A673 (cell line): ENCODE measurements around the gene SLC41A3. TPM values are rescaled to one million over a fixed set of nuclear protein-coding genes. Genes with fewer than 3 reads are reported as not detected.
"Not testable (repeated sequence)": the region's sequence is repeated elsewhere in the genome, so short reads cannot be mapped to it uniquely, and the experiment has no call there.

ENCODE experiments used
- BruUV-seq: library from RNA; stranded (reverse); fragments of 400-500 nt; replicated peaks from 2 replicates; lab custom pipeline; 2021; lab: Mats Ljungman, UMichigan
- CTCF ChIA-PET: fragments of 300-600 bp; sonication (Branson Sonifier 250); formaldehyde crosslinking; loops from one replicate; lab custom pipeline; 2022; ENCODE audit warnings: antibody characterized with exemption; lab: Charles Lee
- POLR2A ChIA-PET: fragments of 300-600 bp; sonication (Branson Sonifier 250); formaldehyde crosslinking; loops from one replicate; lab custom pipeline; 2022; ENCODE audit warnings: antibody characterized with exemption; ENCODE audit not compliant: low non-redundant PET; lab: Charles Lee
- DNase-seq: peaks from one replicate; pipeline ENCODE4 v3.0.0-alpha.2; 2015; ENCODE audit warnings: low spot score
- H3K27ac ChIP-seq: fragments of 200-600 bp; sonication (generic); 2 replicates; pipeline ENCODE4 v1.5.1; 2016; ENCODE audit warnings: mixed run types, low read depth, mild to moderate bottlenecking, mixed read lengths, antibody characterized with exemption, low read length; ENCODE audit not compliant: poor library complexity, severe bottlenecking
- H3K27me3 ChIP-seq: fragments of 200-600 bp; sonication (generic); replicated peaks from 2 replicates; pipeline ENCODE4 v1.6.1; 2017; ENCODE audit warnings: mixed run types, low read depth, mild to moderate bottlenecking, mixed read lengths, antibody characterized with exemption, low read length; ENCODE audit not compliant: insufficient read depth, poor library complexity
- H3K36me3 ChIP-seq: fragments of 200-600 bp; sonication (generic); 2 replicates; pipeline ENCODE4 v1.6.1; 2016; ENCODE audit warnings: mixed run types, mild to moderate bottlenecking, mixed read lengths, antibody characterized with exemption, low read length; ENCODE audit not compliant: insufficient read depth, poor library complexity, severe bottlenecking
- H3K4me1 ChIP-seq: fragments of 200-600 bp; sonication (generic); 2 replicates; pipeline ENCODE4 v1.6.1; 2017; ENCODE audit warnings: mixed run types, mild to moderate bottlenecking, mixed read lengths, antibody characterized with exemption, low read length; ENCODE audit not compliant: insufficient read depth, poor library complexity, severe bottlenecking
- H3K4me3 ChIP-seq: fragments of 200-600 bp; sonication (generic); 2 replicates; pipeline ENCODE4 v1.5.1; 2016; ENCODE audit warnings: low read depth, mixed run types, mild to moderate bottlenecking, mixed read lengths, low read length; ENCODE audit not compliant: poor library complexity, severe bottlenecking
- H3K9me3 ChIP-seq: fragments of 200-600 bp; sonication (generic); 2 replicates; pipeline ENCODE4 v1.6.1; 2016; ENCODE audit warnings: mixed run types, low read depth, mild to moderate bottlenecking, mixed read lengths, antibody characterized with exemption, low read length; ENCODE audit not compliant: poor library complexity, severe bottlenecking
- EZH2 ChIP-seq: fragments of 200-600 bp; sonication (generic); IDR thresholded peaks from 2 replicates; pipeline ENCODE4 v1.6.1; 2017; ENCODE audit warnings: borderline replicate concordance, low read depth, mild to moderate bottlenecking, mixed read lengths, antibody characterized with exemption, low read length; ENCODE audit not compliant: poor library complexity, severe bottlenecking
- intact Hi-C: fragments of 100-400 bp; cut with micrococcal nuclease; formaldehyde crosslinking; loops from one replicate; pipeline ENCODE4 v1.10.0; 2022; ENCODE audit not compliant: unreplicated experiment
- total RNA-seq: library from RNA; stranded (reverse); gene quantifications from 2 replicates; pipeline ENCODE4 v1.2.3, GENCODE V29; 2021
- TF ChIP-seq, protein P1 (sequence below): fragments of 300-800, 200-600 bp; sonication (generic); conservative IDR thresholded peaks from 2 replicates; pipeline ENCODE4 v1.5.1; 2017; ENCODE audit warnings: low read depth, mild to moderate bottlenecking, antibody characterized with exemption, low read length, moderate library complexity, mixed read lengths

The SLC41A3 gene
- total RNA-seq, 1 experiment from 2014 or later = 56.5 TPM

DNA sequence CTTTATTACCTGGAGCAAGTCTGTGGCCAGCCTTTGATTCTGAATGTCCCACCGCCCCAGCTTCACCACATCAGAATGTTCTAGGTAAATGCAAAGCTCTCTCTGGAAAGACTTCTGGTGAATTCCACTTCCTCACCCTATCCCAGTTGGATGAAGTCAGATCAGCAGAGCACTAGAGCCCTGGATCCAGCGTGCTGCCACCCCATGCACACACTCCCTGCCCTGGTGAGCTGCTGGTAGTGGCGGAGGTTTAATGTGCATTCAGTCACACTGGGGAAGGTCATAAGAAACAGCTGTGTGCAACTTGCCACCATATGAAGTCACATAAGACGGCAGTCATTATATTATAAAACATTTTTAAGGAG is 16.3 kb upstream of the SLC41A3 start:
- ChIA-PET POLR2A (no interaction called here), CTCF (no interaction called here)

DNA sequence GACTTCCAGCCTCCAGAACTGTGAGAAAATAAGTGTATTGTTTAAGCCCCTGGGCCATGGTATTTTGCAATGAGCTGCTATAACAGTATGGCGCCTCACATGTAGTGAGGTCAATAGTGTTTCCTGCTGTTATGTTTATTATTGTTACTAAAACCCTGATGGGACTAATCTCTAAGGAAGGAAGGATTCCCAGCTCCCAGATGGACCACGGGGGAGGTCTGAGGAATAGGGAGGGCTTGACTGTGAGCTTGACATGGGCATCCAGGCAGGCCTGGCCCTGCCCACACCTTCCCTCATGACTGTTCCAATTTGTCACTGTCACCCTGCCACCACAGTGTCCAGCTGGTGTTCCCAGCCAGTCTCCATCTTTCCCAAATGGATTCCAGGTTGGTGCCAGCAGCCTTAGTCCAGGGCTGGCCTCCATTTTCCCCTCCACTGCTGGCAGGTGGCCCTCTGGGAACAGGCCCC is 14.5 kb upstream of the SLC41A3 start:
- no peaks in the 10 kb centered on the region for H3K36me3 ChIP-seq
- H3K27ac ChIP-seq = no peak overlapping the region
- H3K4me1 ChIP-seq = no peaks in the 10 kb centered on the region
- H3K4me3 ChIP-seq = no peak overlapping the region
- POLR2A ChIA-PET = no interaction called here
- H3K27me3 ChIP-seq = no peaks in the 10 kb centered on the region
- intact Hi-C loops = no loop called here
- TF ChIP-seq, protein P1, sequence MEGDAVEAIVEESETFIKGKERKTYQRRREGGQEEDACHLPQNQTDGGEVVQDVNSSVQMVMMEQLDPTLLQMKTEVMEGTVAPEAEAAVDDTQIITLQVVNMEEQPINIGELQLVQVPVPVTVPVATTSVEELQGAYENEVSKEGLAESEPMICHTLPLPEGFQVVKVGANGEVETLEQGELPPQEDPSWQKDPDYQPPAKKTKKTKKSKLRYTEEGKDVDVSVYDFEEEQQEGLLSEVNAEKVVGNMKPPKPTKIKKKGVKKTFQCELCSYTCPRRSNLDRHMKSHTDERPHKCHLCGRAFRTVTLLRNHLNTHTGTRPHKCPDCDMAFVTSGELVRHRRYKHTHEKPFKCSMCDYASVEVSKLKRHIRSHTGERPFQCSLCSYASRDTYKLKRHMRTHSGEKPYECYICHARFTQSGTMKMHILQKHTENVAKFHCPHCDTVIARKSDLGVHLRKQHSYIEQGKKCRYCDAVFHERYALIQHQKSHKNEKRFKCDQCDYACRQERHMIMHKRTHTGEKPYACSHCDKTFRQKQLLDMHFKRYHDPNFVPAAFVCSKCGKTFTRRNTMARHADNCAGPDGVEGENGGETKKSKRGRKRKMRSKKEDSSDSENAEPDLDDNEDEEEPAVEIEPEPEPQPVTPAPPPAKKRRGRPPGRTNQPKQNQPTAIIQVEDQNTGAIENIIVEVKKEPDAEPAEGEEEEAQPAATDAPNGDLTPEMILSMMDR = no peak
- no peak for TF ChIP-seq EZH2
- no peak for DNase-seq
- CTCF ChIA-PET = no interaction called here
- BruUV-seq = no TSS peak
- no peaks in the 10 kb centered on the region for H3K9me3 ChIP-seq

More for the DNA sequence above, 16.3 kb upstream of the SLC41A3 start:
- TF ChIP-seq, protein P1 = no peak
- no peak for TF ChIP-seq EZH2
- Histone ChIP-seq H3K4me1 (no peaks in the 10 kb centered on the region), H3K27ac (no peak overlapping the region), H3K4me3 (no peak overlapping the region), H3K9me3 (no peaks in the 10 kb centered on the region), H3K27me3 (no peaks in the 10 kb centered on the region), H3K36me3 (no peaks in the 10 kb centered on the region)
- intact Hi-C loops = no loop called here
- no TSS peak for BruUV-seq
- no peak for DNase-seq

DNA sequence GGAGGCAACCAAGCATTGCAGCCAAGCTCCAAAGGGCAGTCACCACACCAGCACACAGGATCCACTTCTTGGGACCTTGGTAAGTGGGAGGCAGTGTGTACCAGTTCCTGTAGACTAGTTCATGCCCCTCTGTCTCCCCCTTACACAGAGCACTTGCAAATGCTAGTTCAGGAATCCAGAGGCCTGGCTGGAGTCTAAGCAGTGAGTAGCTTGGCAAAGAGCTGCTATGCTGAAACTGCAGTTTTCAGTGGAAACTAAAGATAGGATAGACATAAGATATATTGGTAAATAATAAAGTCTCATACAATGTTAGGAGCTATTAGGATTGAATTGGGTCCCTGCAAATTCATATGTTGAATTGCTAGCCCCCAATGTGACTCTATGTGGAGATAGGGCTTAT is 13.9 kb upstream of the SLC41A3 start:
- Histone ChIP-seq H3K27me3 (no peaks in the 10 kb centered on the region), H3K27ac (no peak overlapping the region), H3K36me3 (no peaks in the 10 kb centered on the region), H3K9me3 (no peaks in the 10 kb centered on the region), H3K4me3 (no peak overlapping the region), H3K4me1 (no peaks in the 10 kb centered on the region)
- no TSS peak for BruUV-seq
- intact Hi-C loops = no loop called here
- no peak for TF ChIP-seq EZH2
- TF ChIP-seq, protein P1 = no peak
- POLR2A ChIA-PET = no interaction called here
- no peak for DNase-seq
- CTCF ChIA-PET = no interaction called here

DNA sequence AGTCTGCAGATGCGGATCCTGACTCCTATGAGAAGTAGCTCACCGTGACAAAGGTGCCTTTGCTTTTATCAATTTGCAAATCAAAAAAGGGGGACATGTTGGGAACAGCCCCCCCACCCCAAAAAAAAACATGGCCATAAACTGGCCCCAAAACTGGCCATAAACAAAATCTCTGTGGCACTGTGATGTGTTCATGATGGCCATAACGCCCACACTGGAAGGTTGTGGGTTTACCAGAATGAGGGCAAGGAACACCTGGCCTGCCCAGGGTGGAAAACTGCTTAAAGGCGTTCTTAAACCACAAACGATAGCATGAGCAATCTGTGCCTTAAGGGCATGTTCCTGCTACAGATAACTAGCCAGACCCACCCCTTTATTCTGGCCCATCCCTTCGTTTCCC is 12.3 kb upstream of the SLC41A3 start:
- CTCF ChIA-PET, H3K36me3 ChIP-seq, DNase-seq, BruUV-seq, H3K4me3 ChIP-seq, H3K27ac ChIP-seq, H3K4me1 ChIP-seq, POLR2A ChIA-PET, H3K9me3 ChIP-seq, intact Hi-C loops, H3K27me3 ChIP-seq: not testable (repeated sequence)

DNA sequence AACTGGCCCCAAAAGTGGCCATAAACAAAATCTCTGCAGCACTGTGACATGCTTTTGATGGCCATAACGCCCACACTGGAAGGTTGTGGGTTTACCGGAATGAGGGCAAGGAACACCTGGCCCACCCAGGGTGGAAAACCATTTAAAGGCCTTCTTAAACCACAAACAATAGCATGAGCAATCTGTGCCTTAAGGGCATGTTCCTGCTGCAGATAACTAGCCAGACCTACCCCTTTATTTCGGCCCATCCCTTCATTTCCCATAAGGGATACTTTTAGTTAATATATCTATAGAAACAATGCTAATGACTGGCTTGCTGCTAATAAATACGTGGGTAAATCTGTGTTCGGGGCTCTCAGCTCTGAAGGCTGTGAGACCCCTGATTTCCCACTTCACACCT is 8.2 kb upstream of the SLC41A3 start:
- H3K27ac ChIP-seq, BruUV-seq, DNase-seq, intact Hi-C loops, H3K4me1 ChIP-seq, CTCF ChIA-PET, H3K27me3 ChIP-seq, H3K36me3 ChIP-seq, H3K4me3 ChIP-seq, POLR2A ChIA-PET: not testable (repeated sequence)
- H3K9me3 ChIP-seq = peaks cover 13% of the 10 kb centered on the region
